Skeletal muscle tissue (tissue), 4 donors: ENCODE results near the gene HAPLN2. TPM values are rescaled to one million over a fixed set of nuclear protein-coding genes. Genes with fewer than 3 reads are reported as not detected.

Experiments used
- H3K27ac ChIP-seq: one replicate; pipeline ENCODE4 v1.7.0; 2013; ENCODE audit warnings: mild to moderate bottlenecking, low read depth, low read length, inconsistent platforms
- H3K27me3 ChIP-seq, 3 donors: one replicate each; pipeline ENCODE4 v1.7.0; 2013; ENCODE audit warnings: low read length in 3 of 3; ENCODE audit not compliant: control insufficient read depth in 3 of 3, insufficient read depth in 3 of 3
- H3K36me3 ChIP-seq, 3 donors: one replicate each; pipeline ENCODE4 v1.7.0; 2013; ENCODE audit warnings: low read length in 3 of 3; ENCODE audit not compliant: control insufficient read depth in 3 of 3, insufficient read depth in 3 of 3
- H3K4me1 ChIP-seq, 3 donors: one replicate each; pipeline ENCODE4 v1.7.0; 2013; ENCODE audit warnings: low read length in 3 of 3, mild to moderate bottlenecking in 3 of 3; ENCODE audit not compliant: control insufficient read depth in 3 of 3, insufficient read depth in 3 of 3
- H3K4me3 ChIP-seq, 3 donors: one replicate each; pipeline ENCODE4 v1.7.0; 2013; ENCODE audit warnings: low read length in 3 of 3
- H3K9ac ChIP-seq, 3 donors: one replicate each; pipeline ENCODE4 v1.7.0; 2013; ENCODE audit warnings: low read length in 3 of 3, mild to moderate bottlenecking in 3 of 3, moderate library complexity in 2 of 3, low read depth in 1 of 3
- H3K9me3 ChIP-seq, 3 donors: one replicate each; pipeline ENCODE4 v1.7.0; 2013; ENCODE audit warnings: low read length in 3 of 3; ENCODE audit not compliant: control insufficient read depth in 3 of 3
- total RNA-seq: library from RNA; depleted of rRNA; stranded (reverse); fragments of >200 nt; gene quantifications from one replicate; pipeline ENCODE4 v1.2.3, GENCODE V29; 2014
- donor health status: Osteomylitis.

Gene HAPLN2
- total RNA-seq, 1 donor from 2014 or later = 0.52 TPM

- Histone ChIP-seq H3K27me3 (no peaks in the 10 kb centered on the region), H3K9ac (peak overlapping the region; percentile 54 to 76 (median 64)), H3K4me1 (peaks cover 98 to 100% (median 99%) of the 10 kb centered on the region in 3 donors), H3K4me3 (peak overlapping the region in 2 of 3 donors; percentile 41), H3K36me3 (no peaks in the 10 kb centered on the region), H3K27ac (peak overlapping the region; percentile 99), H3K9me3 (no peaks in the 10 kb centered on the region)
These were observed 46.3 kb downstream of the HAPLN2 start for GRCh38 chr1:156665539-156665938.

- H3K9ac ChIP-seq = peak overlapping the region; percentile 70 to 85 (median 85)
- H3K4me1 ChIP-seq = peaks cover 88 to 92% (median 90%) of the 10 kb centered on the region in 3 donors
- H3K27ac ChIP-seq = peak overlapping the region; percentile 99
- H3K4me3 ChIP-seq = peak overlapping the region in 2 of 3 donors; percentile 19 to 63
- no peaks in the 10 kb centered on the region for H3K9me3 ChIP-seq
- no peaks in the 10 kb centered on the region for H3K36me3 ChIP-seq
- no peaks in the 10 kb centered on the region for H3K27me3 ChIP-seq
These were observed 47.8 kb downstream of the HAPLN2 start for GRCh38 chr1:156666862-156667609.

GRCh38 chr1:156667610-156667967 lies 48.4 kb downstream of the HAPLN2 start:
- Histone ChIP-seq H3K36me3 (peaks cover 0 to 4% (median 4%) of the 10 kb centered on the region in 3 donors), H3K27me3 (no peaks in the 10 kb centered on the region), H3K9me3 (no peaks in the 10 kb centered on the region), H3K9ac (peak overlapping the region; percentile 83 to 85 (median 85)), H3K4me1 (peaks cover 83 to 90% (median 85%) of the 10 kb centered on the region in 3 donors), H3K27ac (peak overlapping the region; percentile 99), H3K4me3 (peak overlapping the region in 2 of 3 donors; percentile 34 to 63)

GRCh38 chr1:156667968-156668709 lies 48.9 kb downstream of the HAPLN2 start:
- Histone ChIP-seq H3K36me3 (peaks cover 3 to 8% (median 4%) of the 10 kb centered on the region in 3 donors), H3K27me3 (no peaks in the 10 kb centered on the region), H3K4me3 (peak overlapping the region; percentile 23 to 63 (median 34)), H3K27ac (peak overlapping the region; percentile 99), H3K9me3 (no peaks in the 10 kb centered on the region), H3K4me1 (peaks cover 77 to 87% (median 82%) of the 10 kb centered on the region in 3 donors), H3K9ac (peak overlapping the region; percentile 83 to 85 (median 85))

- Histone ChIP-seq H3K27me3 (no peaks in the 10 kb centered on the region), H3K4me1 (peaks cover 76 to 86% (median 82%) of the 10 kb centered on the region in 3 donors), H3K9ac (peak overlapping the region; percentile 51 to 64 (median 57)), H3K4me3 (peak overlapping the region in 1 of 3 donors; percentile 45), H3K36me3 (peaks cover 4 to 15% (median 4%) of the 10 kb centered on the region in 3 donors), H3K9me3 (no peaks in the 10 kb centered on the region), H3K27ac (peak overlapping the region; percentile 99)
These were observed 49.8 kb downstream of the HAPLN2 start for GRCh38 chr1:156668801-156669637.

- Histone ChIP-seq H3K27ac (peak overlapping the region; percentile 99), H3K9me3 (no peaks in the 10 kb centered on the region), H3K27me3 (no peaks in the 10 kb centered on the region), H3K4me3 (no peak overlapping the region), H3K4me1 (peaks cover 76 to 86% (median 82%) of the 10 kb centered on the region in 3 donors), H3K36me3 (peaks cover 4 to 15% (median 8%) of the 10 kb centered on the region in 3 donors), H3K9ac (peak overlapping the region in 2 of 3 donors; percentile 57 to 62)
These were observed 50.6 kb downstream of the HAPLN2 start for GRCh38 chr1:156669794-156670193.

GRCh38 chr1:156670359-156670758 lies 51.1 kb downstream of the HAPLN2 start:
- H3K9me3 ChIP-seq = no peaks in the 10 kb centered on the region
- H3K36me3 ChIP-seq = peaks cover 7 to 15% (median 11%) of the 10 kb centered on the region in 3 donors
- peak overlapping the region in 1 of 3 donors; percentile 57 for H3K9ac ChIP-seq
- peaks cover 75 to 86% (median 83%) of the 10 kb centered on the region in 3 donors for H3K4me1 ChIP-seq
- peak overlapping the region; percentile 99 for H3K27ac ChIP-seq
- no peak overlapping the region for H3K4me3 ChIP-seq
- no peaks in the 10 kb centered on the region for H3K27me3 ChIP-seq

GRCh38 chr1:156670791-156671190 lies 51.6 kb downstream of the HAPLN2 start:
- peaks cover 7 to 15% (median 11%) of the 10 kb centered on the region in 3 donors for H3K36me3 ChIP-seq
- H3K27me3 ChIP-seq = no peaks in the 10 kb centered on the region
- peak overlapping the region; percentile 99 for H3K27ac ChIP-seq
- peak overlapping the region in 1 of 3 donors; percentile 45 for H3K9ac ChIP-seq
- peaks cover 71 to 86% (median 83%) of the 10 kb centered on the region in 3 donors for H3K4me1 ChIP-seq
- no peaks in the 10 kb centered on the region for H3K9me3 ChIP-seq
- H3K4me3 ChIP-seq = no peak overlapping the region

- H3K9ac ChIP-seq = no peak overlapping the region
- no peaks in the 10 kb centered on the region for H3K9me3 ChIP-seq
- no peak overlapping the region for H3K4me3 ChIP-seq
- peaks cover 7 to 15% (median 11%) of the 10 kb centered on the region in 3 donors for H3K36me3 ChIP-seq
- no peaks in the 10 kb centered on the region for H3K27me3 ChIP-seq
- H3K27ac ChIP-seq = peak overlapping the region; percentile 99
- peaks cover 62 to 81% (median 81%) of the 10 kb centered on the region in 3 donors for H3K4me1 ChIP-seq
These were observed 52.6 kb downstream of the HAPLN2 start for GRCh38 chr1:156671804-156672203.
